MM.1S (cell line): ENCODE measurements around the gene MAGI2.

ENCODE experiments used
- DNase-seq: peaks from one replicate; pipeline ENCODE4 v3.0.0-alpha.2; 2015
- H2AFZ ChIP-seq: fragments of 300-600 bp; sonication (generic); 2 replicates; pipeline ENCODE4 v1.6.0; 2016; ENCODE audit warnings: antibody characterized with exemption, low read length
- H3F3A ChIP-seq: fragments of 300-600 bp; sonication (generic); 2 replicates; pipeline ENCODE4 v1.6.1; 2016; ENCODE audit warnings: mild to moderate bottlenecking, antibody characterized with exemption, low read length, moderate library complexity, mixed read lengths; ENCODE audit not compliant: insufficient read depth
- H3K27ac ChIP-seq: fragments of 300-600 bp; sonication (generic); 2 replicates; pipeline ENCODE4 v1.5.1; 2016; ENCODE audit warnings: mild to moderate bottlenecking, low read length
- H3K27me3 ChIP-seq: fragments of 300-600 bp; sonication (generic); replicated peaks from 2 replicates; pipeline ENCODE4 v1.6.0; 2016; ENCODE audit warnings: low read length; ENCODE audit not compliant: insufficient read depth
- H3K36me3 ChIP-seq: fragments of 300-600 bp; sonication (generic); replicated peaks from 2 replicates; pipeline ENCODE4 v1.6.1; 2016; ENCODE audit warnings: mild to moderate bottlenecking, low read length, mixed read lengths; ENCODE audit not compliant: insufficient read depth
- H3K4me1 ChIP-seq: fragments of 300-600 bp; sonication (generic); 2 replicates; pipeline ENCODE4 v1.6.1; 2016; ENCODE audit warnings: low read length, mixed read lengths
- H3K4me2 ChIP-seq: fragments of 300-600 bp; sonication (generic); 2 replicates; pipeline ENCODE4 v1.6.0; 2016; ENCODE audit warnings: low read depth, low read length
- H3K4me3 ChIP-seq: fragments of 300-600 bp; sonication (generic); 2 replicates; pipeline ENCODE4 v1.5.1; 2016; ENCODE audit warnings: low read length, mixed read lengths
- H3K79me2 ChIP-seq: fragments of 300-600 bp; sonication (generic); 2 replicates; pipeline ENCODE4 v1.6.1; 2016; ENCODE audit warnings: mixed run types, low read length, mixed read lengths
- H3K9ac ChIP-seq: fragments of 300-600 bp; sonication (generic); 2 replicates; pipeline ENCODE4 v1.6.1; 2016; ENCODE audit warnings: low read length, mixed read lengths
- H3K9me2 ChIP-seq: fragments of 300-600 bp; sonication (generic); replicated peaks from 2 replicates; pipeline ENCODE4 v1.6.1; 2016; ENCODE audit warnings: mild to moderate bottlenecking, low read length, mixed read lengths; ENCODE audit not compliant: insufficient read depth
- H3K9me3 ChIP-seq: fragments of 300-600 bp; sonication (generic); replicated peaks from 2 replicates; pipeline ENCODE4 v1.6.1; 2016; ENCODE audit warnings: mild to moderate bottlenecking, low read length, mixed read lengths; ENCODE audit not compliant: insufficient read depth
- H4K20me1 ChIP-seq: fragments of 300-600 bp; sonication (generic); 2 replicates; pipeline ENCODE4 v1.6.1; 2016; ENCODE audit warnings: mild to moderate bottlenecking, low read length, moderate library complexity, mixed read lengths; ENCODE audit not compliant: insufficient read depth
- CTCF ChIP-seq: fragments of 300-600 bp; sonication (generic); IDR thresholded peaks from 2 replicates; pipeline ENCODE4 v1.5.1; 2016; ENCODE audit warnings: antibody characterized with exemption, low read length, mixed read lengths
- EZH2 ChIP-seq: fragments of 300-600 bp; sonication (generic); optimal IDR thresholded peaks from 2 replicates; pipeline ENCODE3; 2017; ENCODE audit warnings: low read depth, mild to moderate bottlenecking, antibody characterized with exemption, low read length, mixed read lengths
- EZH2phosphoT487 ChIP-seq: fragments of 300-600 bp; sonication (generic); IDR thresholded peaks from 2 replicates; pipeline ENCODE4 v1.6.1; 2018; ENCODE audit warnings: antibody characterized with exemption, low read length

MAGI2 gene

DNA sequence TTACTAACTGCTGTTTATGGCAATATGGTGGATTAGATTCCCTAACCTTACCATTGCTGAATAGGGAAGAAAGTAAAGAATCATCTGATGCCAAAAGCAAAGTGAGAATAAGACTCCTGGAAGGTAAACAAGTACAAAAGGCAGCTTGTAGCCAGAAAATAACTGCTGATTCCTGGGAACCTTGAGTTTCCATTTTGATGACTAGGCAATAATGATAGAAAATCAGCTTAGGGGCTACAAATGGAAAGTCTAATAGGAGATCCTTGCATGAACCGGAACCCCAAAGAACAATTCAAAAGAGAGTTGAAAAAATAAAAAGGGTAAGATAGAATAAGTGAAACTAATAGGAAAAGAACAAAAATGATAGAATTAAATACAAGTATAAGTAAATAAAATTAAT lies 1338.5 kb downstream of the MAGI2 start:
- Histone ChIP-seq H3K4me1 (no peaks in the 10 kb centered on the region), H3K36me3 (no peaks in the 10 kb centered on the region), H2AFZ (no peak overlapping the region), H3K9me2 (no peaks in the 10 kb centered on the region), H3K79me2 (no peaks in the 10 kb centered on the region), H4K20me1 (no peaks in the 10 kb centered on the region), H3K9ac (no peak overlapping the region), H3K4me2 (no peak overlapping the region), H3F3A (no peaks in the 10 kb centered on the region), H3K4me3 (no peak overlapping the region), H3K9me3 (no peaks in the 10 kb centered on the region), H3K27ac (no peak overlapping the region), H3K27me3 (no peaks in the 10 kb centered on the region)
- TF ChIP-seq EZH2 (no peak), EZH2phosphoT487 (no peak), CTCF (no peak)
- DNase-seq = no peak

DNA sequence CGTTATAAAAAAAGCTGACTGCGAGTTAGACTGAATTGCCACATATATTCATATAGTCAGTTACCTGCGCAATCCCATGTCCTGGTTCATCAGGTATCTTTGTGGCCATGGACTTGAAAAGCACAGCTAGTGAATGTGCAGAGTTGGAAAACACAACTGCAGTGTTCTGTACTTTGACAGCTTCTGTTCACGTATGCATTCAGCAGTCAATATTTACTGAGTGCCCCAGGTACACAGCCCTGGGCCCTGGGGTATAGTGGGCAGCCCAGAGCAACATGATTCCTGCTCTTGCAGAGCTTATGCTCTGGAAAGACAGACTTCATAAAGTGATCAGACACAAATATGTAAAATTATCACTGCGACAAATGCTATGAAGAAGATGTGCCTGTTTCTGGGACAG lies 1341.0 kb downstream of the MAGI2 start:
- no peak overlapping the region for H3K27ac ChIP-seq
- no peak for TF ChIP-seq EZH2
- no peak for TF ChIP-seq EZH2phosphoT487
- TF ChIP-seq CTCF = no peak
- no peak for DNase-seq

DNA sequence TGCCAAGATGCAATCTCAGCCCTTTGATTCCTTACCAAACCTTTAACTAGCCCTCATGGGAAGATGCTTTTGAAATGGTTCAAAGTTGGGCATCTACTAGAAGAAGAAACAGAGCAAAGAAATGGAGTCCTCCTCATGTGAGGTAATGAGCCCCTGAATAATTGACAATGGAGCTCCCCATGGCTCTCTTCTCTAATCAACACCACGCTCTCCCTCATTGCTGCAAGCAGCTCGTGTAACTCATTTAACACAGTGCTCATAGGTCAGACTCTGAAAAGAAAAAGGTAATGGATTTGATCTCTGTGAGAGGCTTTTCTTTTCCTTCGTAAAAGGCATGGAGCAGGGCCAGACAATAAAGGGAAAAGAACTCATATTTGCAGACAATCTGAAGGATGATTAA lies 1342.1 kb downstream of the MAGI2 start:
- H3K27me3 ChIP-seq = no peaks in the 10 kb centered on the region
- H3K79me2 ChIP-seq = no peaks in the 10 kb centered on the region
- no peak overlapping the region for H3K9ac ChIP-seq
- no peak overlapping the region for H3K4me3 ChIP-seq
- H3K9me3 ChIP-seq = no peaks in the 10 kb centered on the region
- H4K20me1 ChIP-seq = no peaks in the 10 kb centered on the region
- TF ChIP-seq CTCF = no peak
- no peak for TF ChIP-seq EZH2phosphoT487
- TF ChIP-seq EZH2 = no peak
- H3K4me1 ChIP-seq = no peaks in the 10 kb centered on the region
- no peaks in the 10 kb centered on the region for H3K36me3 ChIP-seq
- DNase-seq = no peak
- H2AFZ ChIP-seq = no peak overlapping the region
- no peaks in the 10 kb centered on the region for H3K9me2 ChIP-seq
- H3K4me2 ChIP-seq = no peak overlapping the region
- no peak overlapping the region for H3K27ac ChIP-seq
- H3F3A ChIP-seq = no peaks in the 10 kb centered on the region

More for the DNA sequence above, 1341.0 kb downstream of the MAGI2 start:
- Histone ChIP-seq H3K79me2 (no peaks in the 10 kb centered on the region), H2AFZ (no peak overlapping the region), H3K27me3 (no peaks in the 10 kb centered on the region), H3K4me3 (no peak overlapping the region), H3K9ac (no peak overlapping the region), H3K4me2 (no peak overlapping the region), H3K36me3 (no peaks in the 10 kb centered on the region), H3K9me3 (no peaks in the 10 kb centered on the region), H3F3A (no peaks in the 10 kb centered on the region), H3K4me1 (no peaks in the 10 kb centered on the region), H3K9me2 (no peaks in the 10 kb centered on the region), H4K20me1 (no peaks in the 10 kb centered on the region)
